ENCODE data around the gene OR1Q1. TPM values are rescaled to one million over a fixed set of nuclear protein-coding genes. Genes with fewer than 3 reads are reported as not detected.

OR1Q1 gene
- total RNA-seq, 1 experiment from 2014 or later, result not detected

DNA sequence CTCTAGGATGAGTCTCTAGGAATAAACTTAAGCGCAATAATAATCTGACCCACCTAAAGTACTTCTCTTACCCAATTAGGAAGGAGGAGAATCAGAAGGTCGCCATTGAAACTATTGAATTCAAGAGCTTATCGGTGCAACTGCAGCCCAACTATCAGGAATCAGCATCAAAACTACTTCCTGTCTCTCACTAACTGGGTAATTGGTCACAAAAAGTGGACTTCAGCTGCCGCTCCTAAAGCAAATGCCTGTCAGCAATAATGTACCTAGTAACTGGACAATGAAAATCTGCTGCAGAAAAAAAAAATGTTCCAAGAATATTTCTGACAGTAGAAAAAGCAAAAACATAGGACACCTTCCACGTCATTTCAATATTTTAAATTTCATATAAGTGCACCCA is 34.7 kb upstream of the OR1Q1 start:
- no peak overlapping the region for H2BK15ac ChIP-seq (ENCODE audit: low read depth, low read length)
- Mint-ChIP-seq H3K27ac (no peak overlapping the region), H3K4me3 (no peak overlapping the region), H3K4me1 (no peaks in the 10 kb centered on the region), H3K36me3 (ENCODE audit: insufficient read depth in 1 of 3, low read depth in 3 of 3) (peaks cover 0 to 14% (median 0%) of the 10 kb centered on the region in 3 experiments; a peak in 4 of 7 replicates), H3K9me3 (peaks cover 68 to 75% of the 10 kb centered on the region in 2 experiments), H3K27me3 (ENCODE audit: low read depth) (no peaks in the 10 kb centered on the region)
- no peaks in the 10 kb centered on the region for H3K79me2 ChIP-seq (ENCODE audit: insufficient read depth, low read length)
- H2BK20ac ChIP-seq (ENCODE audit: low read depth, low read length, poor library complexity, severe bottlenecking), result no peak overlapping the region
- H3K23ac ChIP-seq (ENCODE audit: insufficient read length, low read depth, low read length), result no peak overlapping the region
- H3K18ac ChIP-seq (ENCODE audit: insufficient read length, low read depth, low read length), result no peak overlapping the region
- no CpG with 5 or more reads among the region's 5 CpGs for WGBS (ENCODE audit: extremely low coverage, insufficient read length, low lambda C conversion rate)
- no peak overlapping the region for H2BK120ac ChIP-seq (ENCODE audit: low read depth, low read length, poor library complexity, severe bottlenecking)
- H3K14ac ChIP-seq (ENCODE audit: insufficient read depth, low read length), result no peak overlapping the region
- no peak overlapping the region for H3K4me2 ChIP-seq (ENCODE audit: insufficient read depth, insufficient read length, low read length)
- H4K5ac ChIP-seq (ENCODE audit: insufficient read length, low read depth, low read length), result no peak overlapping the region
- TF ChIP-seq, protein P1, sequence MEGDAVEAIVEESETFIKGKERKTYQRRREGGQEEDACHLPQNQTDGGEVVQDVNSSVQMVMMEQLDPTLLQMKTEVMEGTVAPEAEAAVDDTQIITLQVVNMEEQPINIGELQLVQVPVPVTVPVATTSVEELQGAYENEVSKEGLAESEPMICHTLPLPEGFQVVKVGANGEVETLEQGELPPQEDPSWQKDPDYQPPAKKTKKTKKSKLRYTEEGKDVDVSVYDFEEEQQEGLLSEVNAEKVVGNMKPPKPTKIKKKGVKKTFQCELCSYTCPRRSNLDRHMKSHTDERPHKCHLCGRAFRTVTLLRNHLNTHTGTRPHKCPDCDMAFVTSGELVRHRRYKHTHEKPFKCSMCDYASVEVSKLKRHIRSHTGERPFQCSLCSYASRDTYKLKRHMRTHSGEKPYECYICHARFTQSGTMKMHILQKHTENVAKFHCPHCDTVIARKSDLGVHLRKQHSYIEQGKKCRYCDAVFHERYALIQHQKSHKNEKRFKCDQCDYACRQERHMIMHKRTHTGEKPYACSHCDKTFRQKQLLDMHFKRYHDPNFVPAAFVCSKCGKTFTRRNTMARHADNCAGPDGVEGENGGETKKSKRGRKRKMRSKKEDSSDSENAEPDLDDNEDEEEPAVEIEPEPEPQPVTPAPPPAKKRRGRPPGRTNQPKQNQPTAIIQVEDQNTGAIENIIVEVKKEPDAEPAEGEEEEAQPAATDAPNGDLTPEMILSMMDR (conservative IDR thresholded peaks at IDR 0.05), result no peak
- no peak overlapping the region for H2BK12ac ChIP-seq (ENCODE audit: insufficient read length, low read depth, low read length)
- no peak for DNase-seq
- H2BK5ac ChIP-seq (ENCODE audit: insufficient read length, low read length), result no peak overlapping the region
- no peak overlapping the region for H3K9ac ChIP-seq (ENCODE audit: extremely low read depth, insufficient read length, low read length)
- H2AK5ac ChIP-seq (ENCODE audit: insufficient read length, low read length), result no peak overlapping the region
- H3T11ph ChIP-seq (ENCODE audit: low read length), result no peak overlapping the region
- no peaks in the 10 kb centered on the region for H3K23me2 ChIP-seq (ENCODE audit: insufficient read length, low read depth, low read length, poor library complexity, severe bottlenecking)
- no peak overlapping the region for H4K91ac ChIP-seq (ENCODE audit: insufficient read length, low read depth, low read length)
- H3K56ac ChIP-seq (ENCODE audit: insufficient read length, low read depth, low read length), result no peak overlapping the region
- no peaks in the 10 kb centered on the region for H3K79me1 ChIP-seq (ENCODE audit: insufficient read depth, low read depth, low read length, poor library complexity, severe bottlenecking)
- H4K8ac ChIP-seq (replicated peaks; ENCODE audit: insufficient read length, low read depth, low read length), result no peak overlapping the region
- H3K4ac ChIP-seq (ENCODE audit: low read depth, low read length), result no peak overlapping the region
- no peaks in the 10 kb centered on the region for H3K4me1 ChIP-seq (ENCODE audit: insufficient read depth, low read length)
- no peak overlapping the region for H2AFZ ChIP-seq (ENCODE audit: low read length)
- peaks cover 40% of the 10 kb centered on the region for H3K9me3 ChIP-seq (ENCODE audit: control insufficient read depth, low read depth, low read length)
- no peaks in the 10 kb centered on the region for H4K20me1 ChIP-seq (ENCODE audit: control insufficient read depth, insufficient read depth, insufficient read length)
- no peak overlapping the region for H3K27ac ChIP-seq (ENCODE audit: insufficient read length, low read depth, low read length)
- no peaks in the 10 kb centered on the region for H3K27me3 ChIP-seq (ENCODE audit: insufficient read depth, low read length)
